NCI-H2227 (cell line): ENCODE measurements around the gene TTC28.
"Not testable (repeated sequence)": the region's sequence is repeated elsewhere in the genome, so short reads cannot be mapped to it uniquely, and the experiment has no call there.

Source experiments
- DNase-seq: peaks from one replicate; lab custom pipeline; 2025; ENCODE audit not compliant: unreplicated experiment; lab: John Stamatoyannopoulos, UW

The TTC28 gene

GRCh38 chr22:28198692-28199091 is 480.9 kb downstream of the TTC28 start:
- no peak for DNase-seq

GRCh38 chr22:28191571-28191970 is 488.1 kb downstream of the TTC28 start:
- DNase-seq: not testable (repeated sequence)

GRCh38 chr22:28188178-28188879 is 491.3 kb downstream of the TTC28 start:
- no peak for DNase-seq

GRCh38 chr22:28187612-28188011 is 492.0 kb downstream of the TTC28 start:
- peak; percentile 5 for DNase-seq

- no peak for DNase-seq
These were observed 493.0 kb downstream of the TTC28 start for GRCh38 chr22:28186641-28187040.

- DNase-seq: no peak
These were observed 494.5 kb downstream of the TTC28 start for GRCh38 chr22:28185130-28185529.

- no peak for DNase-seq
These were observed 496.4 kb downstream of the TTC28 start for GRCh38 chr22:28183078-28183860.

- DNase-seq: no peak
These were observed 498.6 kb downstream of the TTC28 start for GRCh38 chr22:28180804-28181731.

- DNase-seq: no peak
These were observed 500.2 kb downstream of the TTC28 start for GRCh38 chr22:28179392-28179791.

GRCh38 chr22:28175730-28176492 is 503.7 kb downstream of the TTC28 start:
- DNase-seq: no peak

- DNase-seq: no peak
These were observed 505.1 kb downstream of the TTC28 start for GRCh38 chr22:28174509-28174908.

- DNase-seq: no peak
These were observed 506.6 kb downstream of the TTC28 start for GRCh38 chr22:28172892-28173670.

GRCh38 chr22:28171712-28172111 is 507.9 kb downstream of the TTC28 start:
- no peak for DNase-seq

GRCh38 chr22:28171115-28171514 is 508.5 kb downstream of the TTC28 start:
- DNase-seq: no peak

GRCh38 chr22:28169314-28169713 is 510.3 kb downstream of the TTC28 start:
- DNase-seq: not testable (repeated sequence)

- DNase-seq: no peak
These were observed 523.8 kb downstream of the TTC28 start for GRCh38 chr22:28155808-28156207.

GRCh38 chr22:28154861-28155260 is 524.8 kb downstream of the TTC28 start:
- no peak for DNase-seq

- no peak for DNase-seq
These were observed 528.4 kb downstream of the TTC28 start for GRCh38 chr22:28151151-28151816.

- no peak for DNase-seq
These were observed 530.7 kb downstream of the TTC28 start for GRCh38 chr22:28148816-28149465.
